Motor neuron (in vitro differentiated cells): Measurements from ENCODE around the gene MEG3. TPM values are rescaled to one million over a fixed set of nuclear protein-coding genes. Genes with fewer than 3 reads are reported as not detected.

Experiments
- total RNA-seq, 8 experiments: library from RNA; unstranded; fragments of 300-600 nt; gene quantifications; 2 replicates each; pipeline versions ENCODE4 v1.2.3 to v1.2.4, GENCODE V29; 2022

MEG3 gene
- total RNA-seq, 8 experiments from 2014 or later: 1.9 to 1,167 (median 108) TPM

Other genes starting within 250 kb of the MEG3 start
- gene BEGAIN, start 238.7 kb upstream of the MEG3 start, total RNA-seq: 10 to 100 TPM in 1 of 8 experiments, 1 to 10 TPM in 7; 2.6 to 16.0 (median 3.8) TPM
- 10 to 100 TPM in 3 of 8 experiments, 1 to 10 TPM in 5; 1.9 to 66.0 (median 8.5) TPM for gene DLK1, start 99.2 kb upstream of the MEG3 start, total RNA-seq
- gene RTL1, start 77.6 kb downstream of the MEG3 start, total RNA-seq: 10 to 100 TPM in 4 of 8 experiments, under 1 TPM in 4; 0.14 to 38.6 (median 6.5) TPM